Thymus (tissue), 11 donors: Measurements from ENCODE around the gene CLDND2. TPM values are rescaled to one million over a fixed set of nuclear protein-coding genes. Genes with fewer than 3 reads are reported as not detected.

Experiments used
- DNase-seq, 9 donors: peaks; one replicate each; pipeline ENCODE4 v3.0.0-alpha.2; 2013; ENCODE audit warnings: low spot score in 9 of 9, low read depth in 6 of 9, missing footprints in 1 of 9
- H3K27ac ChIP-seq, 2 donors: one replicate each; pipeline ENCODE4 v1.5.1; 2013; ENCODE audit warnings: control low read depth in 1 of 2, low read depth in 1 of 2, low read length in 1 of 2, mild to moderate bottlenecking in 1 of 2, moderate library complexity in 1 of 2
- H3K27me3 ChIP-seq, 2 donors: one replicate each; pipeline ENCODE4 v1.5.1; 2013; ENCODE audit warnings: low read length in 1 of 2; ENCODE audit not compliant: control insufficient read depth in 2 of 2, insufficient read depth in 1 of 2
- H3K36me3 ChIP-seq, 2 donors: one replicate each; pipeline ENCODE4 v1.5.1; 2013; ENCODE audit warnings: low read length in 1 of 2, mild to moderate bottlenecking in 1 of 2, moderate library complexity in 1 of 2; ENCODE audit not compliant: control insufficient read depth in 2 of 2, insufficient read depth in 2 of 2
- H3K4me1 ChIP-seq, 2 donors: one replicate each; pipeline ENCODE4 v1.5.1; 2013; ENCODE audit warnings: low read length in 2 of 2; ENCODE audit not compliant: control insufficient read depth in 2 of 2, insufficient read depth in 2 of 2
- H3K4me3 ChIP-seq, 2 donors: one replicate each; pipeline ENCODE4 v1.5.1; 2013; ENCODE audit warnings: low read length in 2 of 2, control low read depth in 1 of 2, mild to moderate bottlenecking in 1 of 2
- H3K9me3 ChIP-seq, 2 donors: one replicate each; pipeline ENCODE4 v1.5.1; 2013; ENCODE audit warnings: low read length in 1 of 2, mild to moderate bottlenecking in 1 of 2; ENCODE audit not compliant: control insufficient read depth in 2 of 2, insufficient read depth in 1 of 2
- WGBS: extraction: QIAGEN DNeasy Blood & Tissue Kit; methylation state at CpG from one replicate; pipeline ENCODE4 v1.1.7; 2013; 5-methylcytosine and 5-hydroxymethylcytosine counted together
- polyA plus RNA-seq: library from polyadenylated mRNA; stranded (reverse); fragments of 200-250 nt; gene quantifications from one replicate; pipeline ENCODE4 v1.2.3, GENCODE V29; 2013
- total RNA-seq: library from RNA; stranded (reverse); fragments of 120-200 nt; gene quantifications from one replicate; pipeline ENCODE4 v1.2.4, GENCODE V29; 2013
- donor health status: healthy.

Gene CLDND2
- total and polyA plus RNA-seq, 2 donors, result 0.76 to 2.1 TPM

DNA sequence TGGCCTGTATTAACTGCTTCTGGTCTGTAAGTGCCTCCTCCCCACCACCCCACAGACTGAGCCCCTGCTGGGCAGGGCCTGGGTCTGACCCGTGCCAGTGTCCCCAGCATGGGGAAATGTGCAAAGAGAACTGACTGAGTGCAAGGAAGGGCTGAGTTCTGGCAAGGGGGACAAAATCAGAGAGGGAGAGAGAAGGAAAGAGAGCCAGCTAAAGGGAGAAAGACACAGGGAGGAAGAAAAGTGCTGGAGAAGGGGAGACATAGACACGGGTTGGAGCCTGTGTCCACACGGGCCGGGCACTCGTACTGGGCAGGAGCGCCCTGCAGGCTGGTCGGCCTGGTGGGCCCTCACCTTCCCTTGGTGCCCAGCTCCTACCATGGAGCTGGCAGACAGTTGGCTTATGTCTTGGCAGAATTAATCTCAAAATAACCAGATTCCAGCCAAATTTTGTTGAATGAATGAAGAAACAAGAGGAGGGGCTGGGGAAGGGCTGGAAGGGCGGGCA, 2.4 kb upstream of the CLDND2 start:
- Histone ChIP-seq H3K36me3 (no peaks in the 10 kb centered on the region), H3K4me1 (peaks cover 20 to 63% of the 10 kb centered on the region in 2 donors), H3K9me3 (no peaks in the 10 kb centered on the region), H3K27me3 (no peaks in the 10 kb centered on the region), H3K27ac (no peak overlapping the region), H3K4me3 (no peak overlapping the region)
- no peak for DNase-seq
- WGBS, result 97% methylated on average over 8 of the region's 8 CpGs

DNA sequence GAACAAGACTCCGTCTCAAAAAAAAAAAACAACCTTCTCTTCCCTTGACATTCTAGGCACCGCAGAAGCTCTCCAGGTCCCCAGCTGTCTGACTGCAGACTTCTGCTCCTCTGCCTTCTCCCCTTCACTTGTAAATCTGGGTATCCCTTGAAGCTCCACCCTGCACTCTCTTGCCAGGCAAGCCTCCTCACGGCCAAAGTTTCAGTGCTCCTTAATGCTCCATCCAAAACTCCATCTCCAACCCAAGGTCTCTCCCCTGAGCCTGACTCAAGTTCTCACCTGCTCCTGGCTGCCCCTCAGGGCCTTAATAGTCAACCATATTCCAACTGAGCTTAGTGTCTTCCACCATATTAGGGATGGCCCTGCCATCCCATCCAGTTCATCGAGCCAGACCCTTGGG, 1.4 kb upstream of the CLDND2 start:
- Histone ChIP-seq H3K27me3 (no peaks in the 10 kb centered on the region), H3K9me3 (no peaks in the 10 kb centered on the region), H3K4me3 (no peak overlapping the region), H3K4me1 (peaks cover 16 to 61% of the 10 kb centered on the region in 2 donors), H3K36me3 (no peaks in the 10 kb centered on the region), H3K27ac (no peak overlapping the region)
- 96% methylated on average over 4 of the region's 4 CpGs for WGBS
- no peak for DNase-seq

DNA sequence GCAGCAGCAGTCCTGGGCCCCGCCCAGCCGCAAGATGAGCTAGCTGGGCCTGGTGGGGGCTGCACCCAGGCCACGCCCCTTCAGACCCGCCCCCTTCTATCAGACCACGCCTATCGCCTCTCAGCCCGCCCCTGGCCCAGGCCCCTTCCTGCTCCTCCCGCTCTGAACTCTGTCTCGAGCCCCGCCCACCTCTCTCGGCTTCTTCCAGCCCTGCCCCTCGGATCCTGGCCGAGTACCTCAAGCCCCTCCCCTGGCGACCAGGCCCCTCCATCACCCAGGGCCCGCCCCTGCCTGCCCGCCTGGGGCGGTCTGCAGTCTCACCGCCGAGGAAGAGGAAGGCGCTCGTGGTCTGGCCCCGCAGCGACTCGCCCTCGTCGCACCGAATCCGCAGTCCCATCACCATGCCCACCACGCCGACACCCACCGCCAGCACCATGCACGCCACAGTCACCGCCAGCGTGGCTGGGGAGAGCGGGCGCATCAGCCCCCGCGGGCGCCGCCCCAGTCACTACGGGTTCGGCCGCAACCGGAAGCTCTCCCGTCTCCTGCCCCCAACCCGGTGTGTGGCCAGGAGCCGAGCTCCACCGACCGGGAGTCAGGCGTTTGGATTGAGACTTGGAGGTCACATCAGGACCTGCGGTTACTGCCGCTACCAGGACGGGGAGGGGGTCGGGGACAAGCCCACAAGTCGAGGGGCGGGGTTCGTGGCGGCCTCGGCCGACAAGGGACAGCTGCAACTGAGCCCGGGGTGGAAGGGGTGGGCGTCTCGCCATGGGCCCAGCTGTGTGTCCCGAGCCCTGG, 1.0 kb downstream of the CLDND2 start:
- peaks cover 15 to 67% of the 10 kb centered on the region in 2 donors for H3K4me1 ChIP-seq
- WGBS, result under 1% methylated on average over 64 of the region's 64 CpGs
- peak overlapping the region; percentile 80 to 88 for H3K27ac ChIP-seq
- H3K9me3 ChIP-seq, result no peaks in the 10 kb centered on the region
- no peaks in the 10 kb centered on the region for H3K27me3 ChIP-seq
- H3K36me3 ChIP-seq, result no peaks in the 10 kb centered on the region
- peak overlapping the region; percentile 69 to 85 for H3K4me3 ChIP-seq
- DNase-seq, result peak; percentile 77 to 96 (median 91)

DNA sequence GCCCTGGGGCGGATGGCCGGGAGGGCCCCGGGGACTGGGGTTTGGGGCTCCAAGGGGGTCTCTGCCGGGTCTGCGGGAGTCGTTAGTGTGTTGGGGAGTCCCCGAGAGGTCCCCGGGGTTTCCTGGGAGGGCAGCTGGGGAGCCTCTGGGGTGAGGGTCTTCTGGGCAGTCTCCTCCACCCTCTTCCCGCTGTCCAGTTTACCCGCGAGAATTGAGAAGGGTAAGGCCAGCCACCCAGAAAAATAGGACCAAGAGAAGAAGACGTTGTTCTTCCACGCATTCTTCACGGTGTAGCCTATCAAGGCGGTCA, 1.6 kb downstream of the CLDND2 start:
- Histone ChIP-seq H3K27ac (peak overlapping the region; percentile 77 to 88), H3K4me1 (peaks cover 13 to 67% of the 10 kb centered on the region in 2 donors)
- WGBS, result under 1% methylated on average over 15 of the region's 15 CpGs

DNA sequence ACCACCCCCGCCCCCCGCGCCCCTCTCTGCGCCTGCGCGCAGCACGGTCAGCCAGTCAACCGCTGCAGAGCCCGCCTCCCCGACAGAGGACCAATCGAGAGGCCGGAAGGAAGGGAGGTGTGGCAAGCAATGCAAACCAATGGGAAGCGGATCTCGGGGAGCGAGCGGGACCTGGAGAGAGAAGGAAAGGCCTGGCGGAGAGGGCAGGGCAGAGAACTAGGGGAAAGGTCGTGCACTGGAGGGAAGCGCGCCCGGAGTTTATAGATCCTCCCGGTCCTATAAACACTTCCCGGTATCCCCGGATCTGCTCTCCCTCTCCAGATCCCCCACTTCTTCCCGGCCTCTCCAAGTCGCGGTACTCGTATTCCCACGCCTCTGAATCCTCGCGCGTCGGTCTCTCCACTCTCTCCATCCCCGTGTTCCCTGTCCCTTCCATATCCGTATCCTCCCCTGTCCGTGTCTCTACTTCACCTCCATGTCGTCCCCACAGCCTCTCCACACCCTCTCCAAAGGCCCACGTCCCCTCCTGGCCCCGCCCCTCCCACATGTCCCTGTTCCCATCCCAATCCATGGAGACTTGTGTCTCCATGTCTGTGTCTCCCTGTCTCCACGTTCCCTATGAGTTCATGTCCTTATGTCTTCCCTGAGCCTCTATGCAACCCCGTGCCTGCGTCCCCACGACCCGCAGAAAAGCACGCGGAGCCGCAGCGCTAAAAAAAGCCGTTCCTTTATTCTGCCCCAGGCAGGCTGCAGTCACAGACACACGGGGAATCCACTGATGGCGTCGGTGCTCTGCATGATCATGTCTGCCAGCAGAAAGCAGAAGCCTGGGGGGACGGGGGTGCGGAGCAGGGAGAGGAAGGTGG, 2.2 kb downstream of the CLDND2 start:
- Histone ChIP-seq H3K27ac (peak overlapping the region; percentile 85 to 88), H3K4me3 (peak overlapping the region; percentile 69 to 85), H3K36me3 (no peaks in the 10 kb centered on the region), H3K27me3 (no peaks in the 10 kb centered on the region), H3K9me3 (no peaks in the 10 kb centered on the region), H3K4me1 (peaks cover 10 to 64% of the 10 kb centered on the region in 2 donors)
- peak; percentile 79 to 97 (median 90) for DNase-seq
- under 1% methylated on average over 54 of the region's 54 CpGs for WGBS

More for the DNA sequence above, 1.6 kb downstream of the CLDND2 start:
- Histone ChIP-seq H3K9me3 (no peaks in the 10 kb centered on the region), H3K27me3 (no peaks in the 10 kb centered on the region), H3K4me3 (peak overlapping the region; percentile 69 to 85), H3K36me3 (no peaks in the 10 kb centered on the region)
- no peak for DNase-seq

DNA sequence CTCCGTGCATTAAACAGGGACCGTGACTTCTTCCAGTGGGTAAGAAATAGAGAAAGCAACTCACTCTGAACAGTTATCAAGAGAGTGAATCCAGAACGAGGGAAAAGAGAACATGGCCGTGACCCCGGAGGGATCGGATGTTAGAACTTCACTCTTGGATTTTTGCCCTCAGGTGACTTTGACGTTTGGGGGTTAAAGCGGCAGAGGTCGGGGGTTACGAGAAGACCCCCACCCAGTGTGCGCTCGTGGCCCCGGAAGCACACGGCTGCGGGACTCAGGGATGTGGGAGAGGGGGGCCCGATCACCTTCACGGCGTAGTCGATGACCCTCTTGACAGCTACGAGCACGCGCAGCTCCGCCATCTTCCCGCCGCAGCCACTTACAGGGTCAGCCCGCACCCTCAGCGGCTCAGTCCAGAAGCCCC, 2.8 kb downstream of the CLDND2 start, which contains the start of gene ETFB:
Gene ETFB (minus strand): TSS at position 424 of the 424 bp plus-strand sequence. CDS start 62 bp downstream, at position 362.
- Histone ChIP-seq H3K27ac (peak within 1 kb of the TSS; percentile 85 to 88), H3K4me3 (peak within 1 kb of the TSS; percentile 69 to 85), H3K4me1 (peaks cover 10 to 58% of the 10 kb centered on the region in 2 donors), H3K36me3 (no peaks in the 10 kb centered on the region), H3K27me3 (no peaks in the 10 kb centered on the region), H3K9me3 (no peaks in the 10 kb centered on the region)
- under 1% methylated on average over 27 of the region's 27 CpGs for WGBS
- no peak for DNase-seq

DNA sequence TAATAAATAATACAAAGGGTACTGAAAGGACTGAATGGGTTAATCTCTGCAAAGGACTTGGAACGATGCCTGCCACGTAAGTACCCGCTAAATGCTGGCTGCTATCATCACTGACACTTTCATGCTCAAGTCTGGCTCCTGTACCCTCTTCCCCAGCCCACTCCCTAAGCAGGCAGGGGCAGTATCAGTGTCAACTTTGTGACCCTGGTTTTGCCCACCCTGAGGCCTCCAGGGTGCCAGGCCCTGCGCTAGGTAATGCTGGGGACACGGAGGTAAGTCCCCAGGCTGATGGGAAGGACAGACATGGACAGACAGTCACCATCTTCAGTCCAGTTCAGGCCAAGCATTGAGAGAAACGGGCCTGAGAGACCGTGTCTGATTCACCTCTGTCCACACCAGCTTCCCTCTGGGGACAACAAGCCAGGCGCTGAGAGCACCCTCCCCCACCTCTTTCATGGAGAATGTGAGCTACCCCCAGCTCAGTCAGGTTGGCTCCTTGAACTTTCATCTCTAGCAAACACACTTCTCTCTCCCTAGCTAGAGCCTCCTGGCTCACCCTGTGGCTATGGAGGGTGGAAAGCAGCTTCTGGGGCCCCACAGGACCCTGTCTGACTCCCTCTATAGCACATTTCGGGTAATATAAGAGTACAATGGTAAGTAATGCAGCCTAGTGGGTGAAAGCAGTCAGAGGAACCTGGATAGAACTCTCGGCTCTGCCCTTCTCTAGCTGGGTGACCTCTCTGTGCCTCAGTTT, 3.4 kb downstream of the CLDND2 start:
- WGBS, result 54% methylated on average over 10 of the region's 10 CpGs
- Histone ChIP-seq H3K36me3 (no peaks in the 10 kb centered on the region), H3K4me3 (peak overlapping the region; percentile 69 to 85), H3K4me1 (peaks cover 10 to 56% of the 10 kb centered on the region in 2 donors), H3K27me3 (no peaks in the 10 kb centered on the region), H3K27ac (peak overlapping the region in 1 of 2 donors; percentile 84), H3K9me3 (no peaks in the 10 kb centered on the region)
- DNase-seq, result peak in 2 of 9 donors; percentile 28 to 63

DNA sequence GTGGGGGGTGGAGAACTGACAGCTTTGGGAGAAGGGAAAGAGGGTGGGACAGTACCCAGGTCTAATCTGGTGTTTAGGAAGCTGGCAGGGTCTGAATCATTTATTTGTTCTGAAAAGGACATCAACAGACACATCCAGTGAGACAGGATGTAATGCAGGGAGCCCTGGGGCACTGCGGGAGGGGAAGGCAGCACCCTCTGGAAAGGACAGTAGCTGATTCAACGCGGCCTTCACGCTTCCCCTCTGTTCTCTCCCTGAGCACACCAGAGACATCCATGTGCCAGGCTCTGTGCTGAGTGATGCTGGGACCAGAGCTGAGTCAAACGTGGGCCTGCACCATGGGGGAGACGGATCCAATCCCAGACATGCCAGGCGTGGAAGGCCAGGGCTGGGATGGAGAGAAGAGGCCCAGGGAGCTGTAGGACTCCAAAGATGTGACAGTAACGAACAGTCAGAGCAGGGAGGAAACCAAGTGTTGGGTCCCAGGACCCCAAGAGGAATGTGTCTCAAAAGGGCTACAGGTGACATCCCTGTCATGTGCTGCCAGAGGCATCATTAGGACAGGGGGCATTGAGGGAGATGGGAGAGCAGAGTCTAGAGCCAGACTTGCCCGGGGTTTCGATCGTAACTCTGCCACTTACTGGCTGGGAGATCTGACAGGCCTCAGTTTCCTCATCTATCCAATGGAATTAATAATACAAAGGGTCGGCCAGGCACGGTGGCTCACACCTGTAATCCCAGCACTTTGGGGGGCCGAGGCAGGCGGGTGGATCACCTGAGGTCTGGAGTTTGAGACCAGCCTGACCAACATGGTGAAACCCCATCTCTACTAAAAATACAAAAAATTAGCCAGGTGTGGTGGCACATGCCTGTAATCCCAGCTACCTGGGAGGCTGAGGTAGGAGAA, 4.3 kb downstream of the CLDND2 start:
- H3K9me3 ChIP-seq, result no peaks in the 10 kb centered on the region
- no peak overlapping the region for H3K27ac ChIP-seq
- H3K4me1 ChIP-seq, result peaks cover 10 to 61% of the 10 kb centered on the region in 2 donors
- 93% methylated on average over 15 of the region's 15 CpGs for WGBS
- H3K4me3 ChIP-seq, result no peak overlapping the region
- H3K27me3 ChIP-seq, result no peaks in the 10 kb centered on the region
- DNase-seq, result no peak
- no peaks in the 10 kb centered on the region for H3K36me3 ChIP-seq
